GM12878 (cell line): Measurements from ENCODE around the gene CYP8B1. TPM values are rescaled to one million over a fixed set of nuclear protein-coding genes. Genes with fewer than 3 reads are reported as not detected.

Experiments
- ATAC-seq: fragments of 200-7000 bp; cut with Tn5 transposase; 3 replicates; pipeline ENCODE4 v1.9.1; 2020; ENCODE audit warnings: mild to moderate bottlenecking, moderate library complexity
- BruUV-seq: library from RNA; stranded (reverse); fragments of 400-500 nt; replicated peaks from 2 replicates; lab custom pipeline; 2021; lab: Mats Ljungman, UMichigan
- CTCF ChIA-PET: fragments of 300-600 bp; sonication (Branson Sonifier 250); formaldehyde crosslinking; extraction: SDS; loops from one replicate; lab custom pipeline; 2021; ENCODE audit warnings: inconsistent platforms; lab: Yijun Ruan, JAX
- POLR2A ChIA-PET: fragments of 350-600 bp; formaldehyde crosslinking; extraction: SDS; loops from one replicate; lab custom pipeline; 2021; ENCODE audit warnings: inconsistent platforms; lab: Charles Lee
- RAD21 ChIA-PET: fragments of 300-600 bp; sonication (Branson Sonifier 250); formaldehyde crosslinking; loops from one replicate; lab custom pipeline; 2023; ENCODE audit warnings: antibody characterized with exemption; ENCODE audit not compliant: unreplicated experiment; lab: Charles Lee
- SMC1A ChIA-PET: fragments of 300-600 bp; sonication (Branson Sonifier 250); formaldehyde crosslinking; loops from one replicate; lab custom pipeline; 2023; ENCODE audit not compliant: unreplicated experiment, uncharacterized antibody; lab: Charles Lee
- DNase-seq: peaks from one replicate; pipeline ENCODE4 v3.0.0-alpha.2; 2011; ENCODE audit warnings: low read depth, low spot score
- FAIRE-seq: peaks from 3 replicates; lab custom pipeline; 2011; peaks lifted over from hg19 to GRCh38; lab: Jason Lieb, UNC
- H2AFZ ChIP-seq: 2 replicates; pipeline ENCODE4 v1.6.0; 2011; ENCODE audit warnings: low read depth, low read length, control low read depth; ENCODE audit not compliant: control insufficient read depth
- H3K27ac ChIP-seq: 2 replicates; pipeline ENCODE4 v1.5.1; 2011; ENCODE audit warnings: control low read depth; ENCODE audit not compliant: control insufficient read depth, insufficient read depth
- H3K27me3 ChIP-seq, 2 experiments: replicated peaks in 1 of 2; 2 replicates each; pipeline versions ENCODE4 v1.6.0 to v1.6.1; 2011; ENCODE audit warnings: low read length in 1 of 2; ENCODE audit not compliant: control insufficient read depth in 2 of 2, insufficient read depth in 2 of 2
- H3K36me3 ChIP-seq, 2 experiments: 2 replicates each; pipeline ENCODE4 v1.5.1; 2011; ENCODE audit warnings: low read length in 1 of 2; ENCODE audit not compliant: control insufficient read depth in 2 of 2, insufficient read depth in 2 of 2
- H3K4me1 ChIP-seq: 2 replicates; pipeline ENCODE4 v1.6.1; 2011; ENCODE audit warnings: mild to moderate bottlenecking, low read length, moderate library complexity, mixed read lengths; ENCODE audit not compliant: control insufficient read depth, insufficient read depth
- H3K4me2 ChIP-seq: 2 replicates; pipeline ENCODE4 v1.6.0; 2011; ENCODE audit warnings: control low read depth; ENCODE audit not compliant: control insufficient read depth, insufficient read depth
- H3K4me3 ChIP-seq: fragments of 200-600 bp; sonication (generic); 2 replicates; pipeline ENCODE4 v1.5.1; 2016
- H3K79me2 ChIP-seq: 2 replicates; pipeline ENCODE4 v1.6.0; 2011; ENCODE audit warnings: low read length; ENCODE audit not compliant: control insufficient read depth, insufficient read depth
- H3K9ac ChIP-seq: 2 replicates; pipeline ENCODE4 v1.8.0; 2011; ENCODE audit warnings: low read length, control low read depth, mixed read lengths; ENCODE audit not compliant: control insufficient read depth, insufficient read depth
- H3K9me3 ChIP-seq: replicated peaks from 3 replicates; pipeline ENCODE4 v1.5.1; 2011; ENCODE audit warnings: mild to moderate bottlenecking, low read length; ENCODE audit not compliant: control insufficient read depth, insufficient read depth
- H4K20me1 ChIP-seq: 2 replicates; pipeline ENCODE4 v1.6.0; 2011; ENCODE audit not compliant: control insufficient read depth, insufficient read depth
- BACH1 ChIP-seq: fragments of 450-650 bp; IDR thresholded peaks from 2 replicates; pipeline ENCODE4 v1.6.1; 2017; ENCODE audit warnings: mild to moderate bottlenecking, borderline replicate concordance
- CREB1 ChIP-seq: IDR thresholded peaks from 2 replicates; pipeline ENCODE4 v1.6.1; 2012; ENCODE audit warnings: low read depth, mild to moderate bottlenecking, inconsistent platforms
- CREM ChIP-seq: IDR thresholded peaks from 2 replicates; pipeline ENCODE4 v1.6.1; 2014; ENCODE audit warnings: antibody characterized with exemption, low read depth
- EED ChIP-seq: sonication (generic); IDR thresholded peaks from 2 replicates; pipeline ENCODE4 v1.6.1; 2016; ENCODE audit warnings: antibody characterized with exemption, low read depth
- IRF5 ChIP-seq: fragments of 450-650 bp; IDR thresholded peaks from 2 replicates; pipeline ENCODE4 v1.6.1; 2017; ENCODE audit warnings: borderline replicate concordance
- NBN ChIP-seq: fragments of 450-650 bp; IDR thresholded peaks from 2 replicates; pipeline ENCODE4 v1.6.1; 2016
- NFYA ChIP-seq: IDR thresholded peaks from 2 replicates; pipeline ENCODE4 v1.6.1; 2011; ENCODE audit warnings: low read depth, mild to moderate bottlenecking, low read length, improper control_type of control experiment, borderline replicate concordance
- NRF1 ChIP-seq: conservative IDR thresholded peaks from 2 replicates; pipeline ENCODE4 v1.6.1; 2011; ENCODE audit warnings: mild to moderate bottlenecking, low read depth, low read length, improper control_type of control experiment
- WRNIP1 ChIP-seq: IDR thresholded peaks from 2 replicates; pipeline ENCODE4 v1.6.1; 2011; ENCODE audit warnings: low read depth, low read length, improper control_type of control experiment, borderline replicate concordance
- ZNF274 ChIP-seq: IDR thresholded peaks from one replicate; pipeline ENCODE4 v1.8.0; 2011; ENCODE audit not compliant: insufficient read length, insufficient read depth
- ZNF622 ChIP-seq: fragments of 450-650 bp; IDR thresholded peaks from 2 replicates; pipeline ENCODE4 v1.6.1; 2017; ENCODE audit warnings: mild to moderate bottlenecking, inconsistent platforms
- WGBS: methylation state at CpG from one replicate; pipeline ENCODE4 v1.1.6; 2016; ENCODE audit warnings: low lambda C conversion rate; ENCODE audit not compliant: insufficient replicate concordance, insufficient coverage; ENCODE audit errors: missing lambda C conversion rate; 5-methylcytosine and 5-hydroxymethylcytosine counted together
- in situ Hi-C: fragments of 300-500 bp; cut with MboI; formaldehyde crosslinking; loops from 9 replicates; pipeline ENCODE4 v1.14.3; 2018; ENCODE audit warnings: mixed read lengths
- intact Hi-C: fragments of 100-400 bp; cut with micrococcal nuclease; formaldehyde crosslinking; loops from one replicate; pipeline ENCODE4 v1.14.2; 2022; ENCODE audit not compliant: unreplicated experiment
- polyA plus RNA-seq, 11 experiments: library from polyadenylated mRNA; depleted of rRNA in 4 of 11; unstranded in 6 of 11; stranded (reverse) in 5 of 11; fragments of >200 nt; fragmentation: Nextera tagmentation in 4 of 11; fragmentation: Illumina TruSeq in 1 of 11; extraction: Ambion mirVana in 4 of 11; extraction: Trizol in 1 of 11; gene quantifications; 1 replicate in 1 of 11; 2 replicates in 10 of 11; pipeline versions ENCODE4 v1.2.1 to v1.2.3, GENCODE V29; 2011 to 2016; ENCODE audit warnings: inconsistent platforms in 2 of 11, missing spikeins in 2 of 11, low read depth in 1 of 11
- total RNA-seq, 4 experiments: library from RNA; depleted of rRNA in 3 of 4; stranded (reverse); fragments of >200 nt in 3 of 4; fragmentation: Illumina TruSeq in 1 of 4; extraction: Trizol in 1 of 4; gene quantifications; 2 replicates each; pipeline versions ENCODE4 v1.2.1 to v1.2.3, GENCODE V29; 2013 to 2021
- TF ChIP-seq, protein P1 (sequence below): fragments of 150-350 bp; IDR thresholded peaks from 2 replicates; pipeline ENCODE4 v1.6.1; 2016; ENCODE audit warnings: low read depth, low read length
- TF ChIP-seq, protein P2 (sequence below): fragments of 450-650 bp; IDR thresholded peaks from 2 replicates; pipeline ENCODE4 v1.6.1; 2017; ENCODE audit warnings: mild to moderate bottlenecking
- TF ChIP-seq, protein P3 (sequence below): IDR thresholded peaks from 2 replicates; pipeline ENCODE4 v1.6.1; 2012; ENCODE audit warnings: improper control_type of control experiment, low read depth, low read length; ENCODE audit not compliant: insufficient replicate concordance

Gene CYP8B1
- total and polyA plus RNA-seq, 10 of the 15 experiments (the other 5 are each of a cell fraction or from before 2014, with no cell fraction given), result 0.08 TPM; not detected in 9

- 76% methylated on average over 2 of the region's 2 CpGs for WGBS
- H2AFZ ChIP-seq, result no peak overlapping the region
- no peak overlapping the region for H3K4me3 ChIP-seq
- ATAC-seq, result no peak
- no peak overlapping the region for H3K9ac ChIP-seq
- BruUV-seq, result no TSS peak
- in situ Hi-C loops (no loop called here), intact Hi-C loops (no loop called here)
- POLR2A ChIA-PET, result no interaction called here
- FAIRE-seq, result no peak
- no peaks in the 10 kb centered on the region for H3K4me1 ChIP-seq
- SMC1A ChIA-PET, result interaction anchor here (1.3 kb wide), 1 partner anchor 10 kb away, joined by 3 read pairs; no protein-coding TSS in a partner anchor
- no peaks in the 10 kb centered on the region for H3K9me3 ChIP-seq
- H3K36me3 ChIP-seq, result no peaks in the 10 kb centered on the region
- RAD21 ChIA-PET, result no interaction called here
- no peak overlapping the region for H3K27ac ChIP-seq
- CTCF ChIA-PET, result interaction anchor here (1.0 kb wide), 1 partner anchor 8 kb away, joined by 5 read pairs; no protein-coding TSS in a partner anchor
- H4K20me1 ChIP-seq, result no peaks in the 10 kb centered on the region
- H3K27me3 ChIP-seq, result 0 out of 4 replicates have a peak, but pooled peaks cover 0 to 3% of the 10 kb centered on the region in 2 experiments
- H3K79me2 ChIP-seq, result no peaks in the 10 kb centered on the region
- no peak overlapping the region for H3K4me2 ChIP-seq
- DNase-seq, result no peak
- TF ChIP-seq, protein P1, sequence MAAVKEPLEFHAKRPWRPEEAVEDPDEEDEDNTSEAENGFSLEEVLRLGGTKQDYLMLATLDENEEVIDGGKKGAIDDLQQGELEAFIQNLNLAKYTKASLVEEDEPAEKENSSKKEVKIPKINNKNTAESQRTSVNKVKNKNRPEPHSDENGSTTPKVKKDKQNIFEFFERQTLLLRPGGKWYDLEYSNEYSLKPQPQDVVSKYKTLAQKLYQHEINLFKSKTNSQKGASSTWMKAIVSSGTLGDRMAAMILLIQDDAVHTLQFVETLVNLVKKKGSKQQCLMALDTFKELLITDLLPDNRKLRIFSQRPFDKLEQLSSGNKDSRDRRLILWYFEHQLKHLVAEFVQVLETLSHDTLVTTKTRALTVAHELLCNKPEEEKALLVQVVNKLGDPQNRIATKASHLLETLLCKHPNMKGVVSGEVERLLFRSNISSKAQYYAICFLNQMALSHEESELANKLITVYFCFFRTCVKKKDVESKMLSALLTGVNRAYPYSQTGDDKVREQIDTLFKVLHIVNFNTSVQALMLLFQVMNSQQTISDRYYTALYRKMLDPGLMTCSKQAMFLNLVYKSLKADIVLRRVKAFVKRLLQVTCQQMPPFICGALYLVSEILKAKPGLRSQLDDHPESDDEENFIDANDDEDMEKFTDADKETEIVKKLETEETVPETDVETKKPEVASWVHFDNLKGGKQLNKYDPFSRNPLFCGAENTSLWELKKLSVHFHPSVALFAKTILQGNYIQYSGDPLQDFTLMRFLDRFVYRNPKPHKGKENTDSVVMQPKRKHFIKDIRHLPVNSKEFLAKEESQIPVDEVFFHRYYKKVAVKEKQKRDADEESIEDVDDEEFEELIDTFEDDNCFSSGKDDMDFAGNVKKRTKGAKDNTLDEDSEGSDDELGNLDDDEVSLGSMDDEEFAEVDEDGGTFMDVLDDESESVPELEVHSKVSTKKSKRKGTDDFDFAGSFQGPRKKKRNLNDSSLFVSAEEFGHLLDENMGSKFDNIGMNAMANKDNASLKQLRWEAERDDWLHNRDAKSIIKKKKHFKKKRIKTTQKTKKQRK, result no peak
- TF ChIP-seq WRNIP1, result no peak
- no peak for TF ChIP-seq ZNF622
- no peak for TF ChIP-seq CREB1
- TF ChIP-seq, protein P2, sequence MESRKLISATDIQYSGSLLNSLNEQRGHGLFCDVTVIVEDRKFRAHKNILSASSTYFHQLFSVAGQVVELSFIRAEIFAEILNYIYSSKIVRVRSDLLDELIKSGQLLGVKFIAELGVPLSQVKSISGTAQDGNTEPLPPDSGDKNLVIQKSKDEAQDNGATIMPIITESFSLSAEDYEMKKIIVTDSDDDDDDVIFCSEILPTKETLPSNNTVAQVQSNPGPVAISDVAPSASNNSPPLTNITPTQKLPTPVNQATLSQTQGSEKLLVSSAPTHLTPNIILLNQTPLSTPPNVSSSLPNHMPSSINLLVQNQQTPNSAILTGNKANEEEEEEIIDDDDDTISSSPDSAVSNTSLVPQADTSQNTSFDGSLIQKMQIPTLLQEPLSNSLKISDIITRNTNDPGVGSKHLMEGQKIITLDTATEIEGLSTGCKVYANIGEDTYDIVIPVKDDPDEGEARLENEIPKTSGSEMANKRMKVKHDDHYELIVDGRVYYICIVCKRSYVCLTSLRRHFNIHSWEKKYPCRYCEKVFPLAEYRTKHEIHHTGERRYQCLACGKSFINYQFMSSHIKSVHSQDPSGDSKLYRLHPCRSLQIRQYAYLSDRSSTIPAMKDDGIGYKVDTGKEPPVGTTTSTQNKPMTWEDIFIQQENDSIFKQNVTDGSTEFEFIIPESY, result no peak
- no peak for TF ChIP-seq EED
- no peak for TF ChIP-seq NRF1
- TF ChIP-seq IRF5, result no peak
- no peak for TF ChIP-seq NFYA
- no peak for TF ChIP-seq NBN
- TF ChIP-seq ZNF274, result no peak
- TF ChIP-seq BACH1, result no peak
- TF ChIP-seq CREM, result no peak
- TF ChIP-seq, protein P3, sequence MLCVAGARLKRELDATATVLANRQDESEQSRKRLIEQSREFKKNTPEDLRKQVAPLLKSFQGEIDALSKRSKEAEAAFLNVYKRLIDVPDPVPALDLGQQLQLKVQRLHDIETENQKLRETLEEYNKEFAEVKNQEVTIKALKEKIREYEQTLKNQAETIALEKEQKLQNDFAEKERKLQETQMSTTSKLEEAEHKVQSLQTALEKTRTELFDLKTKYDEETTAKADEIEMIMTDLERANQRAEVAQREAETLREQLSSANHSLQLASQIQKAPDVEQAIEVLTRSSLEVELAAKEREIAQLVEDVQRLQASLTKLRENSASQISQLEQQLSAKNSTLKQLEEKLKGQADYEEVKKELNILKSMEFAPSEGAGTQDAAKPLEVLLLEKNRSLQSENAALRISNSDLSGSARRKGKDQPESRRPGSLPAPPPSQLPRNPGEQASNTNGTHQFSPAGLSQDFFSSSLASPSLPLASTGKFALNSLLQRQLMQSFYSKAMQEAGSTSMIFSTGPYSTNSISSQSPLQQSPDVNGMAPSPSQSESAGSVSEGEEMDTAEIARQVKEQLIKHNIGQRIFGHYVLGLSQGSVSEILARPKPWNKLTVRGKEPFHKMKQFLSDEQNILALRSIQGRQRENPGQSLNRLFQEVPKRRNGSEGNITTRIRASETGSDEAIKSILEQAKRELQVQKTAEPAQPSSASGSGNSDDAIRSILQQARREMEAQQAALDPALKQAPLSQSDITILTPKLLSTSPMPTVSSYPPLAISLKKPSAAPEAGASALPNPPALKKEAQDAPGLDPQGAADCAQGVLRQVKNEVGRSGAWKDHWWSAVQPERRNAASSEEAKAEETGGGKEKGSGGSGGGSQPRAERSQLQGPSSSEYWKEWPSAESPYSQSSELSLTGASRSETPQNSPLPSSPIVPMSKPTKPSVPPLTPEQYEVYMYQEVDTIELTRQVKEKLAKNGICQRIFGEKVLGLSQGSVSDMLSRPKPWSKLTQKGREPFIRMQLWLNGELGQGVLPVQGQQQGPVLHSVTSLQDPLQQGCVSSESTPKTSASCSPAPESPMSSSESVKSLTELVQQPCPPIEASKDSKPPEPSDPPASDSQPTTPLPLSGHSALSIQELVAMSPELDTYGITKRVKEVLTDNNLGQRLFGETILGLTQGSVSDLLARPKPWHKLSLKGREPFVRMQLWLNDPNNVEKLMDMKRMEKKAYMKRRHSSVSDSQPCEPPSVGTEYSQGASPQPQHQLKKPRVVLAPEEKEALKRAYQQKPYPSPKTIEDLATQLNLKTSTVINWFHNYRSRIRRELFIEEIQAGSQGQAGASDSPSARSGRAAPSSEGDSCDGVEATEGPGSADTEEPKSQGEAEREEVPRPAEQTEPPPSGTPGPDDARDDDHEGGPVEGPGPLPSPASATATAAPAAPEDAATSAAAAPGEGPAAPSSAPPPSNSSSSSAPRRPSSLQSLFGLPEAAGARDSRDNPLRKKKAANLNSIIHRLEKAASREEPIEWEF, result no peak
Measured at GRCh38 chr3:42891042-42891441, 15.4 kb upstream of the CYP8B1 start.
